HG02885 (cell line): ENCODE results near the gene COX17.

Source experiments
- ATAC-seq: cut with Tn5 transposase; IDR thresholded peaks from one replicate; pipeline ENCODE4 v1.9.1; 2021; ENCODE audit warnings: mild to moderate bottlenecking; ENCODE audit not compliant: unreplicated experiment, poor library complexity

Gene COX17

DNA sequence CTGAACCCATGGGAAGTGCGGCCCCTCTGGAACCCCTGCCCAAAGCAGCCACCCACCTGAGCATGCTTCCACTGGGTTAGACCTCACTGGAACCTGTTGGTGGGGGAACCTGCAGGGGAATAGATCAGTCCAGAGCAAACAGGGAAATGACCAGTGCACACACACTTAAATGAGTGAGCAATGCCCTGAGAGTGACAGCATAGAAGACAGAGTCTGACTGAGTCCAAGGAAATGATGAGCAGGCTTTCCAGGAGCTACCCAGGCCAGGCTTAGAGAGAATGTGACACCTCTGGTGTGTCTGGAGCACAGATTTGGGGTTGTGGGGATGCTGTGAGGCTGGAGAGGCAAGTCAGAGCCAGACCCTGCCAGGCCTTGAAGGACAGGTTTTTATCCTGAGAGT, 51.0 kb downstream of the COX17 start:
- ATAC-seq, result no peak

DNA sequence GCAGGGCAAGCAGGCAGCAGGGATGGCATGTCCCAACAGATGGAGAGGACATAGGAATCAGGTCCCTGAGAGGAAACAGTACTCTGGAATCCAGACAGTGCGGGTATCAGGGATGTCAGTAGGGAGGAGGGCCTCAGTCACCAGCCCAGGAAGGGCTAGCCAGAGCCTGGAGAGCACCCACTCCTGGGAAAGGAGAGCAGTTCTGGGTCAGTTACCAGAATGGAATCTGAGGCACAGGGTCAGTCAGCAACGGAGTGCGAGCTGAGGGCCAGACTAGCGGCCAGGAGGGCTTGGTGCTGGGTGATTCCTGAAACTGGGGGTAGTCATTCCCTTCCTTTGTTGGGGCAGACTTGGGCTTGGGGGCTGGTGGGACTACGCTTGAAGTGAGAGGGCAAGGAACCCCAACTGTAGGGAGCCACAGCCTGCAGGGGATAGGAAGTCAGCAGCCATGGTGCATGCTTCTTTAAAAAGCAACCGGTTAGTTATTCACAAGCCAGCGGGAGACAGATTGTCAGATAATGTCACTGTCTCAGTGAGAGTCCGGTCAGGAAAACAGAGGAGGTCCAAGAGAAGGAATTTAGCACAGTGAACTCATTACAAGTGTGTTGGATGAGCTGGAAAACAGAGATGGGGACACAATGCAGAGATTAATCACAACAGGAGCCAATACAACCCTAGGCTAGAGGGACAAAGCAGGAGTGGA, 51.6 kb downstream of the COX17 start:
- no peak for ATAC-seq

DNA sequence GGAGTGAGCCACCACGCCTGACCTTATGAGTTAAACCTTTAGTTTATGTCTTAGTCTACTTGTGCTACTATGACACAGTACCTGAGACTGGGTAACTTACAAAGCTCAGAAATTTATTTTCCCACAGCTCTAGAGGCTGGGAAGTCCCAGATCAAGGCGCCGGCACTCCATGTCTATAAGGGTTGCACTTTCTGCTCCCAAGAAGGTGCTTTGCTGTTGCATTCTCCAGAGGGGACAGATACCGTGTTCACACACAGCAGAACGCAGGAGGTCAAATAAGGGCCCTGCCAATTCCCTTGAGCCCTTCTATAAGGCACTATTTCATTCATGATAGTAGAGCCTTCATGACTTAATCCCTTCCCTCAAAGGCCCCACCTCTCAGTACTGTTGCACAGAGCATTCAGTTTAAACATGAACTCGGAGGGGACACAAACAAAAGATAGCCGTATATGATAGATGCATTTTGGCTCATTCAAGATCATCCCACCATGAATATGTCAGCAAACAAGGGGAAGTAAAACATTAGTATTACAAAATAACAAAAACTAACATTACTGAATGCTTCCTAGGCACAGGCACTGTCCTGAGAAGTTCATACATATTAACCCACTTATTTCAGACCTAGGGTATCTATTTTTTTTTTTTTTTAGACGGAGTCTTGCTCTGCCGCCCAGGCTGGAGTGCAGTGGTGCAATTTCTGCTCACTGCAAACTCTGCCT, 53.0 kb downstream of the COX17 start:
- ATAC-seq, result no peak

DNA sequence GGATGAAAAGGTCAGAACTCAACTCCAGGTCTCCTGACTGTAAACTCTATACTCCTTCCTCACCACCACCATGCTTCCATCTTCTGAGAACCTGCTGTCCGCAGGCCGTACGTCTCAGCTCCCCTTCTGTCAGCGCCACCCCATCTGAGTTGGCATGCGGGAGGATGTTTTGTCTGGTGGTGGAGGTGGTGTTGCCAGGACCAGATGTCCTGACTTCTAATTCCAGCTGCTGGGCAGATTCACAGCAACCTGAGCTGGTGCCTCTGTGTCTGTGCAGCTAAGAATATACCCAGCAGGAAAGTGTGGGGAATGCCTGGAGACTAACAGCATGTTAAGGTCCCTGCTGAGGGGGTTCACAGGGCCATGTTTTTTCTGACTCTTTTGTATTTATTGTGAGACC, 56.3 kb downstream of the COX17 start:
- ATAC-seq, result no peak
